Effector memory CD8-positive, alpha-beta T cell (primary cell): ENCODE data around the gene TP53AIP1.

Experiments used
- ATAC-seq: fragments of 150-1000 bp; cut with Tn5 transposase; replicated peaks from 2 replicates; pipeline ENCODE4 v1.10.0; 2021; ENCODE audit warnings: mild to moderate bottlenecking, moderate library complexity
- DNase-seq, 3 experiments: peaks; one replicate each; pipeline ENCODE4 v3.0.0; 2021
- H3K27ac Mint-ChIP-seq, 2 donors: one replicate each; pipeline ENCODE4 v1.8.0; 2022; ENCODE audit warnings: mild to moderate bottlenecking in 2 of 2, mixed read lengths in 2 of 2, moderate library complexity in 2 of 2
- H3K27me3 Mint-ChIP-seq, 2 donors: one replicate each; pipeline ENCODE4 v1.8.0; 2022; ENCODE audit warnings: mixed read lengths in 2 of 2
- H3K36me3 Mint-ChIP-seq: one replicate; pipeline ENCODE4 v1.8.0; 2022; ENCODE audit warnings: mild to moderate bottlenecking, moderate library complexity, mixed read lengths; ENCODE audit not compliant: insufficient read depth
- H3K4me1 Mint-ChIP-seq, 2 donors: one replicate each; pipeline ENCODE4 v1.8.0; 2022; ENCODE audit warnings: low read depth in 2 of 2, mixed read lengths in 2 of 2
- H3K4me3 Mint-ChIP-seq, 2 donors: one replicate each; pipeline ENCODE4 v1.8.0; 2022; ENCODE audit warnings: mild to moderate bottlenecking in 2 of 2, mixed read lengths in 2 of 2, moderate library complexity in 2 of 2
- H3K9me3 Mint-ChIP-seq, 2 donors: one replicate each; pipeline ENCODE4 v1.8.0; 2022; ENCODE audit warnings: mixed read lengths in 2 of 2

The TP53AIP1 gene

DNA sequence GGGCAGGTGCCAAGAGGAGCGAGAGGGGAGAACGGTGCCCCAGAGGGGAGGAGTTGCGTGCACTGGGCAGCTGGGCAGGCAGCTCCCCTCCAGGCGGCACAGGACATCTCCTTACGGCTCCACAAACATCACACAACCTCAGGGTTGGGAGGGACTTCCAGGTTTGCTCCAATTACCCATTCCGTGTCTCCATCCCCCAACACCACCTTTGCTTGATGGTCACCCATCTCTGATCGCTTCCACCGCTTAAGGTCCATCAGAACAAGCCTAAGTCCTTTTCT lies 14.5 kb upstream of the TP53AIP1 start:
- Mint-ChIP-seq H3K27ac (no peak overlapping the region), H3K27me3 (peaks cover 28 to 42% of the 10 kb centered on the region in 2 donors), H3K4me1 (peaks cover 0 to 1% of the 10 kb centered on the region in 2 donors), H3K9me3 (no peaks in the 10 kb centered on the region), H3K4me3 (no peak overlapping the region), H3K36me3 (no peaks in the 10 kb centered on the region)
- no peak for ATAC-seq
- no peak for DNase-seq

DNA sequence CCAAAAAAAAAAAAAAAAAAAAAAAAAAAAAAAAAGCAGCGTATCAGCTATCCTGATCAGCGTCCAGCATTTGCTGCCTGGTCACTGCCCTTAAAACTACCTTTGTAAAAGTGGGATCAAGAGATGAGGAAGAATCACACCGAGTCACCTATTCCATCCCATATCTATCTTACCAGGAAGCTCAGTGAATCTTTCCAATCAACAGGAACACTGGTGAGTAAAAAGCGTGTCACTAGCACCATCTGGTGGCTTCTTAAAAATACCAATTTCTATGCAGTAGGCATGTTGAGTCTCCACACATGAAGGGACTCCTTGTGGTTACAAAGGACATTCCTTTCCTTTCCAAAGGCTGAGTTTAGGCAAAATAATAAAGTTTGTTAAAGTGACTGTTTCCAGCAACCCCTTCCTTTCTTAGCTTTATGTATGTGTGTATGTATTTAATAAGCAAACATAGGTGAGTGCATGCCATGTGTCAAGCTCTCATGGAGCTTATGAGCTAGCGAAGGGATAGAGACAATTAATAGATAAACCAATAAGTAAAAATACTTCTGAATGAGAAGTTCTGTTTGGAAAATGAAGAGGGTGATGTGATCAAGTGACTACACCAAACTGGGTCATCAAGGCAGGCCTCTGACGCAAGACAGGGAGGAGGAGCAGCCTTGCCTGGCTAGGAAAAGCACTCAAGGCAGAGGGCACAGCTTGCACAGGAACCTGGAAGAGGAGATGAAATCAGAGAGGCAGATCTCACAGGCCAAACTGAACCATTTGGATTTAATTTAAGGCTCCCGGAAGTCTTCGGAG lies 13.9 kb upstream of the TP53AIP1 start:
- ATAC-seq = no peak
- Mint-ChIP-seq H3K27ac (no peak overlapping the region), H3K4me3 (no peak overlapping the region), H3K4me1 (peaks cover 0 to 1% of the 10 kb centered on the region in 2 donors), H3K27me3 (peaks cover 28 to 42% of the 10 kb centered on the region in 2 donors), H3K36me3 (no peaks in the 10 kb centered on the region), H3K9me3 (no peaks in the 10 kb centered on the region)
- peak; percentile 7 to 26 (median 12) for DNase-seq

DNA sequence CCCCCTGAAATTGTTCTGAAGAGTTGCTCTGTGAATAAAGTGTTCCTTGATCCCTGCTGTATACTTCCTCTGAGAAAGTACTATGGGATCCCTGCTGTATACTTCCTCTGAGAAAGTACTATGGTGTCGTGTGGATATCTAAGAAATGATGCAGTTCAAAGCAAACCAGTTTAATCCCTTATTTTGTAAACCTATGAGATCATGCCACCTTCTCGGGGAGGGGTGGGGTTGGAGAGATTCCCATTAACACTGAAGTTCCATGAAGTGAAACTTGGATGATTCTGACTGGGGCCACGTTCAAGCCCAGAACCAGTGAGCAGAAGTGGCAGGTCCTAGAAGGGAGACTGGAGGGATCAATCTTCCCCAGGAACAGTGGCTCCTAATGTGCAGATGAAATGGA lies 13.0 kb upstream of the TP53AIP1 start:
- H3K9me3 Mint-ChIP-seq = no peaks in the 10 kb centered on the region
- H3K27ac Mint-ChIP-seq = no peak overlapping the region
- H3K4me3 Mint-ChIP-seq = no peak overlapping the region
- no peaks in the 10 kb centered on the region for H3K36me3 Mint-ChIP-seq
- peaks cover 0 to 1% of the 10 kb centered on the region in 2 donors for H3K4me1 Mint-ChIP-seq
- ATAC-seq (no peak), DNase-seq (no peak)
- peaks cover 28 to 42% of the 10 kb centered on the region in 2 donors for H3K27me3 Mint-ChIP-seq

DNA sequence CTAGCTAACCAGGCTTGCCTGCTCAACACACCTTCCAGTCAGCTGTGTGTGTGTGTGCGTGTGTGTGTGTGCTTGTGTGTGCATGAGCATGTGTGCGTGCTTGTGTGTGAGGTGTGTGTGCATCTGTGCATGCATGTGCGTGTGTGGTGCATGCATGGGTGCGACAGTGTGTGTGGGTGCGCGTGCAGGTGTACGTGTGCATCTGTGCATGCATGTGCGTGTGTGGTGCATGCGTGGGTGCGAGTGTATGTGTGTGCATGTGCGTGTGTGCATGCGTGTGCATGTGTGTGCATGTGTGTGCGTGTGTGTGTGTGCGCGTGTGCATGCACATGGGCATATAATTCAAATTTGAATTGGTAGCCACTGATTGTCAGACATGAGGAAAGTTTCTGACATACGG lies 10.5 kb upstream of the TP53AIP1 start:
- DNase-seq (no peak), ATAC-seq (no peak)
- no peak overlapping the region for H3K4me3 Mint-ChIP-seq
- peaks cover 34 to 35% of the 10 kb centered on the region in 2 donors for H3K27me3 Mint-ChIP-seq
- H3K4me1 Mint-ChIP-seq = peaks cover 0 to 1% of the 10 kb centered on the region in 2 donors
- H3K27ac Mint-ChIP-seq = no peak overlapping the region
- H3K36me3 Mint-ChIP-seq = no peaks in the 10 kb centered on the region
- H3K9me3 Mint-ChIP-seq = no peaks in the 10 kb centered on the region

DNA sequence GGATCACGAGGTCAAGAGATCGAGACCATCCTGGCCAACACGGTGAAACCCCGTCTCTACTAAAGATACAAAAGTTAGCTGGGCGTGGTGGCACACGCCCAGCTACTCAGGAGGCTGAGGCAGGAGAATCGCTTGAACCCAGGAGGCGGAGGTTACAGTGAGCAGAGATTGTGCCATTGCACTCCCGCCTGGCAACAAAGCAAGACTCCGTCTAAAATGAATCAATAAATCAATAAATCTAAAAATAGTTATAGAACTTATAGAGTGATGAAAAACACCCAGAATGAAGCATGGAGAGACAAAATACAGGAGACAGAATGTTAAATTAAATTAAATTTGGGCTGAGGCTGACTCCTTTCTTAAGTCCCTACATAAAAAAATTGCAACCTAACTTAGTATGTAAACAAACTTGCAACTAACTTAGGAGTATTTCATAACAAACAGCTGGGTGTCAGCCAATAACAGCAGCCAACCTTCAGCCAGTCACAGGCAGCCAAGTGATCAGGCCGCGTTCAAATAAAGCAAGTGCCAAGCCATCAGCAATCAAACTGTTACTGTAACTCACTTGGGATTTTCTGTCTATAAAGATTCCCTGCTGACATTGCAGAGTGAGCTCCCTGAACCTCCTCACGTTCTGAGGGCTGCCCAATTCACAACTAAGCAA lies 7.3 kb upstream of the TP53AIP1 start:
- no peak overlapping the region for H3K27ac Mint-ChIP-seq
- no peaks in the 10 kb centered on the region for H3K4me1 Mint-ChIP-seq
- no peaks in the 10 kb centered on the region for H3K36me3 Mint-ChIP-seq
- no peak for ATAC-seq
- no peak for DNase-seq
- no peak overlapping the region for H3K4me3 Mint-ChIP-seq
- H3K27me3 Mint-ChIP-seq = peaks cover 46 to 48% of the 10 kb centered on the region in 2 donors
- H3K9me3 Mint-ChIP-seq = no peaks in the 10 kb centered on the region

DNA sequence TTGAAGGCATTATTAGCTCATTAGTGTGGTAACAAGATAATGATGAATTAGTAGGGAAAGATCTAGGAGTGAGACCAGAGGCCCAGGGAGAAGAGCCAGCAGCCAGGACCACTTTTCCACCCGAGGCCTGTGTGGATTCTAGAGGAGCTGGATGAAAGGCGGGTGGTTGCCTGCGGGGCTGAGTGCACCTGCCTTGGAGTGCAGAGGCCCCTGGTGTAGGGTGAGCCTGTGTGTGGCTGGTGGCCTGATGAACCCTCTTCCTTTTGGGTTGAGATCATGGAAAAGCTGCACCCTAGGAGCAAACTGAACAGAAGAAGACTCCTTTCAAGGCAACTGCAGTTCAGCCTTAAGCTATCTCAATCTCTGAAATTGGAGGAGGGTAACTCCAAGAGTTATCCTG lies 5.9 kb upstream of the TP53AIP1 start:
- H3K4me3 Mint-ChIP-seq = no peak overlapping the region
- H3K27me3 Mint-ChIP-seq = peaks cover 51 to 54% of the 10 kb centered on the region in 2 donors
- ATAC-seq (no peak), DNase-seq (no peak)
- no peaks in the 10 kb centered on the region for H3K4me1 Mint-ChIP-seq
- no peaks in the 10 kb centered on the region for H3K36me3 Mint-ChIP-seq
- no peaks in the 10 kb centered on the region for H3K9me3 Mint-ChIP-seq
- H3K27ac Mint-ChIP-seq = no peak overlapping the region

DNA sequence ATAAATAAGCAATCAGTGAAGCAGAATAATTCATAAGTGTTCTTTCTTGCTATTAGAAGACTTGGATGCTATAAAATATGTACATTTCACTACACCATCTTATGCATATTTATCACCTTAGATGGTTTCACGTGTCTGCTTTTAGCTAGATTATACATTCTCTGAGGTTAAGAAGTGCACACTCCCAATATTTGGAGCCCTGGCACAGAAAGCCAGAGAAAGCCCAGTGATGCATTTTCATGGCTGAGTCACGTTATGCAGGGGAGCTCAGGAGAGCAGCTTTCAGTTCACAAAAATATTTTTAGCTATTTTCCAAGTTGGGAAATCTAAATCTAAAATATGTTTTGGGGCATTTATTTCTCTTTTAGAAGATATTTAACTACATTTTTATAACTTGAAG lies 5.1 kb upstream of the TP53AIP1 start:
- no peaks in the 10 kb centered on the region for H3K4me1 Mint-ChIP-seq
- no peak overlapping the region for H3K27ac Mint-ChIP-seq
- H3K36me3 Mint-ChIP-seq = no peaks in the 10 kb centered on the region
- no peak for DNase-seq
- no peak for ATAC-seq
- no peak overlapping the region for H3K4me3 Mint-ChIP-seq
- no peaks in the 10 kb centered on the region for H3K9me3 Mint-ChIP-seq
- peaks cover 52 to 60% of the 10 kb centered on the region in 2 donors for H3K27me3 Mint-ChIP-seq

DNA sequence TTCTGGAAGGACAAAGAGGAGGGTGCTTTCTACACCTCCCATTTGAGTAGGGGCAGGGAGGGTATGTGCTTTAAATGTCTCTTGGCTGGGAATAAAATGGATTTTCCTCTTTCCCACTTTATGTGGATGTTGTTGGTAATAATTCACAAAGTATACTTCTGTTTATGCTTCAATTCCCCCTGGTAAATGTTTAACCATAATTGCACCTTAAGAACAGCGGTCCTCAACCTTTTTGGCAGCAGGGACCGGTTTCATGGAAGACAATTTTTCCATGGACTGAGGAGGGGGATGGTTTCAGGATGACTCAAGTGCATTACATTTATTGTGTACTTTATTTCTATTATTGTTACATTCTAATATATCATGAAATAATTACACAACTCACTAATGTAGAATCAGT lies 4.0 kb upstream of the TP53AIP1 start:
- no peak overlapping the region for H3K4me3 Mint-ChIP-seq
- no peak for DNase-seq
- H3K9me3 Mint-ChIP-seq = no peaks in the 10 kb centered on the region
- H3K27me3 Mint-ChIP-seq = peaks cover 50 to 71% of the 10 kb centered on the region in 2 donors
- H3K36me3 Mint-ChIP-seq = no peaks in the 10 kb centered on the region
- no peak for ATAC-seq
- no peak overlapping the region for H3K27ac Mint-ChIP-seq
- no peaks in the 10 kb centered on the region for H3K4me1 Mint-ChIP-seq

DNA sequence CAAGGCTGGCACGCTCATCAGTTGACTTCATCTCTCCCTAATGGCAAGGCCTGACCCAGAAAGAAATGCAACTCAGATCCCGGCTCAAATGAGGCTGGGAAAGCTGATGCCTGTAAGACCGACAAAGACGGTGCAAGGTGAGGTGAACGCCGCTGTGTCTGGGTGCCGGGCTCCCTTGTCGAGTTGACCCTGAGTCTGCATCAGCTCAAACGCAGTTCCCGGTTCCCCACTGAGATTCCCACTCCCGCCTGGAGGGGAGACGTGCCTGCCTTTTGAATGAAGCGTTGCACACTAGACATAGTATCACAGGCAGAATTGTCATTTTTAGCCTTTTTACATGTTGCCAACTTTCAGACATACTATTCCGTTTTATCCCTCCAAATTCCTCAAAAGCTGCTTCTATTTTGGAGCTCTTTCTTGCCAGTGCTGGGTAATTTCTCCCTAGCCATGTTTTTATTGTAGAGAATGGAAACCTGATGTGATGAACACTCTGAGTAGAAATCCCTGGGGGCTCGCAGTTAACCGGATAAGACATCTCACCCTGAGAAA lies 831 bp upstream of the TP53AIP1 start:
- H3K4me1 Mint-ChIP-seq = no peaks in the 10 kb centered on the region
- H3K27ac Mint-ChIP-seq = no peak overlapping the region
- H3K9me3 Mint-ChIP-seq = no peaks in the 10 kb centered on the region
- no peak overlapping the region for H3K4me3 Mint-ChIP-seq
- peaks cover 56 to 92% of the 10 kb centered on the region in 2 donors for H3K27me3 Mint-ChIP-seq
- no peaks in the 10 kb centered on the region for H3K36me3 Mint-ChIP-seq
- ATAC-seq = no peak
- no peak for DNase-seq

DNA sequence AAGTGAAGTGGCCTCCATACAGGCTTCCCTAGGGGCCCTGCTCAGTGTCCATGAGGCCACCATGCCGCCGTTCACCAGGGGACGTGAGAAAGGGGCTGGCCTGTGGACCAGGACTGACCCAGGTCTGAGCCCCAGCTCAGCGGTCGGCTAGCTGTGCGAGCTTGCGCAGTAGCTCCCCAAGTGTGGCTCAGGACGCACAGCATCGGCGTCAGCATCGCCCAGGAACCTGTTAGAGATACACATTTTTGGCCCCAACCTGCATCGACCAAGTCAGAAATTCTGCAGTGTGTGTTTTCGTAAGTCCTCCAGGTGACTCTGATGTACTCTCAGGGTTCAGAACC lies 429 bp downstream of the TP53AIP1 start:
- Mint-ChIP-seq H3K27ac (no peak overlapping the region), H3K27me3 (peaks cover 46 to 93% of the 10 kb centered on the region in 2 donors), H3K9me3 (no peaks in the 10 kb centered on the region), H3K4me1 (peaks cover 0 to 2% of the 10 kb centered on the region in 2 donors), H3K4me3 (no peak overlapping the region), H3K36me3 (no peaks in the 10 kb centered on the region)
- no peak for ATAC-seq
- DNase-seq = no peak

DNA sequence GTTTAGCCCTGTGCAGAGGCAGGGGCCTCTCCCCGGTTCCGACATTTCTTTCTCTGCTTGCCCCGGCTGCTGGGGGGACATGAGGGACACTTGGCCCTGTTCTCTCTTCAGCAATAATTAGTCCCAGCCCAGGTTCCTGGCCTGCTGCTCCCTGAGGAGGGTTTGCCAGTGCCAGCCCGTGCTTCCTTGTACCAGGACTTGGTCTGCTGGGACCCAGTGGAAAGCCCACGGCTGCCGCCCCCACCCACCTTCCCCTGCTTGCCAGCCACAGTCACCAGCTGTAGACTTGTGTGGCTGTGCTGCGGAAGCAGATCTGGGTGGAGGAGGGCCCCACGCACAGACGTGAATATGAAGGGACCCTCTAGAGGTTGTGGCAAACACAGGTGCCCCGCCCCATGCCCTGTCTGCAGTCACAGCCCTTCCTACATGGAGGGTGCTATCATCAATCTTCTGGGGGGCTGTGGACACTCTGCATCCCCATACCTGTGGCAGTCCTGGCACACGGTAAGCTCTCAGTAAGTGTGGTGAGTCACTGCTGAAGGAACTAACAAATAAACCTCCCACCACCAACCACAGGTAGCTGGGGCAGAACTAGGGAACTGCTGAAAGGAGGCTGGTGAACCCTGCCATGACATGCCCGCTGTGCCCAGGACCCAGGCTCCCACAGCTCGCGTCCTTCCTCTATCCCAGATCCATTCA lies 949 bp downstream of the TP53AIP1 start:
- H3K4me3 Mint-ChIP-seq = no peak overlapping the region
- peaks cover 46 to 93% of the 10 kb centered on the region in 2 donors for H3K27me3 Mint-ChIP-seq
- ATAC-seq (no peak), DNase-seq (no peak)
- H3K36me3 Mint-ChIP-seq = no peaks in the 10 kb centered on the region
- no peaks in the 10 kb centered on the region for H3K9me3 Mint-ChIP-seq
- H3K27ac Mint-ChIP-seq = no peak overlapping the region
- peaks cover 0 to 2% of the 10 kb centered on the region in 2 donors for H3K4me1 Mint-ChIP-seq

DNA sequence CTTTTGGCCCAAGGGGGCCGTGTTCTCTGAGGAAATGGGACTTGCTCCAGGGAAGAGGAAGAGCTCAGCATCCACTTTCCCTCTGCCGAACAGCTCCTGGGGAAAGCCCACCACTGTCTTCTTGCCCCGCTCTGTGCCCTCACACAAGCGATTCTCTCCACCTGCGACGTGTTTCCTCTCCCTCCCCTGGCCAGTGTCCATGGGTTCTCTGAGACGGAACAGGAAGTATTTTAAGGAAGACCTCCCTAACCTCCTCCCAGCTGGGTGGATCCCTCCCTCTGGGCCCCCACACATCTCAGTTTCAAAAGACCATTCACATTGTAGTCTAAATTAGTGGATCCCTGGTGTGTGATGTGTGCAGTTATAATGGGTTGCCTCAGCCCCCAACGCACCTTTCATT lies 1.6 kb downstream of the TP53AIP1 start:
- no peak overlapping the region for H3K27ac Mint-ChIP-seq
- no peaks in the 10 kb centered on the region for H3K36me3 Mint-ChIP-seq
- DNase-seq = no peak
- no peak overlapping the region for H3K4me3 Mint-ChIP-seq
- no peaks in the 10 kb centered on the region for H3K9me3 Mint-ChIP-seq
- peaks cover 40 to 86% of the 10 kb centered on the region in 2 donors for H3K27me3 Mint-ChIP-seq
- peaks cover 0 to 2% of the 10 kb centered on the region in 2 donors for H3K4me1 Mint-ChIP-seq
- no peak for ATAC-seq

DNA sequence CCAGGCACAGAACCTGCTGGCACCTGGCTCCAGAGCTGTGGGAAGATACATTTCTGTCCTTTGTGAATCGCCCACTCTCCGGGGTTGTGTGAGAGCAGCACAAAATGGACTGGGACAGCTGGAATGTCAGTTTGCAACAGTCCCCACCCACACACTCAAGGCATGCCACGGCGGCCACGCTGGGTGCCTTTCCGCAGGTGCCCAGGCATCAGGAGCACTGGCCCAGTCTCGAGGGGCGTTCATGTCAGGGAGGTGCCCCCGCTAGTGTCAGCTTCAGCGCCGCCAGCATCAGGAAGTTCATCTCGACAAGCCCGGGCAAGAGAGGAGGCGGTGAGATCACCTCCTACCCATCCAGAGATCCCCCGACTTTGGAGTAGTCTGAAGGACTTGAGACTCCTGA lies 2.1 kb downstream of the TP53AIP1 start:
- no peak for ATAC-seq
- no peak overlapping the region for H3K4me3 Mint-ChIP-seq
- no peak overlapping the region for H3K27ac Mint-ChIP-seq
- no peak for DNase-seq
- no peaks in the 10 kb centered on the region for H3K36me3 Mint-ChIP-seq
- peaks cover 34 to 81% of the 10 kb centered on the region in 2 donors for H3K27me3 Mint-ChIP-seq
- peaks cover 0 to 2% of the 10 kb centered on the region in 2 donors for H3K4me1 Mint-ChIP-seq
- H3K9me3 Mint-ChIP-seq = no peaks in the 10 kb centered on the region
